HG02970 (cell line): Measurements from ENCODE around the gene RAB17.

Source experiments
- ATAC-seq: cut with Tn5 transposase; IDR thresholded peaks from one replicate; pipeline ENCODE4 v1.9.1; 2021; ENCODE audit warnings: mild to moderate bottlenecking, moderate library complexity, moderate number of reproducible peaks; ENCODE audit not compliant: unreplicated experiment, low FRiP score

RAB17 gene

GRCh38 chr2:237590272-237591140, at the start of gene RAB17:
TSS of gene RAB17 (minus strand) at chr2:237590734. CDS start at chr2:237586154, 4,580 bp downstream.
- ATAC-seq: no peak

- ATAC-seq: no peak
Observed at GRCh38 chr2:237639836-237640220, 49.3 kb upstream of the RAB17 start.

- ATAC-seq: no peak
Observed at GRCh38 chr2:237639052-237639835, 48.7 kb upstream of the RAB17 start.

- no peak for ATAC-seq
Observed at GRCh38 chr2:237638176-237638575, 47.6 kb upstream of the RAB17 start.

GRCh38 chr2:237637429-237638135, 47.0 kb upstream of the RAB17 start:
- no peak for ATAC-seq

GRCh38 chr2:237636578-237636977, 46.0 kb upstream of the RAB17 start:
- ATAC-seq: no peak

GRCh38 chr2:237633061-237633561, 42.6 kb upstream of the RAB17 start:
- no peak for ATAC-seq

- no peak for ATAC-seq
Observed at GRCh38 chr2:237631801-237632585, 41.5 kb upstream of the RAB17 start.

- no peak for ATAC-seq
Observed at GRCh38 chr2:237631007-237631785, 40.7 kb upstream of the RAB17 start.

GRCh38 chr2:237630216-237631000, 39.9 kb upstream of the RAB17 start:
- no peak for ATAC-seq

- ATAC-seq: no peak
Observed at GRCh38 chr2:237629739-237630138, 39.2 kb upstream of the RAB17 start.

GRCh38 chr2:237629188-237629534, 38.6 kb upstream of the RAB17 start:
- ATAC-seq: no peak

- no peak for ATAC-seq
Observed at GRCh38 chr2:237628247-237629187, 38.0 kb upstream of the RAB17 start.

GRCh38 chr2:237627441-237628246, 37.1 kb upstream of the RAB17 start, which contains the start of gene LRRFIP1:
TSS of gene LRRFIP1 (plus strand) at chr2:237627587. CDS start at chr2:237627645, 58 bp downstream.
- ATAC-seq: no peak

GRCh38 chr2:237626813-237627440, 36.4 kb upstream of the RAB17 start:
- no peak for ATAC-seq

- ATAC-seq: no peak
Observed at GRCh38 chr2:237625777-237626176, 35.2 kb upstream of the RAB17 start.
